Measurements from ENCODE around the gene FBN1. TPM values are rescaled to one million over a fixed set of nuclear protein-coding genes. Genes with fewer than 3 reads are reported as not detected.

FBN1 gene
- total and polyA plus RNA-seq, 8 donors: 83.1 to 144 (median 94.0) TPM

DNA sequence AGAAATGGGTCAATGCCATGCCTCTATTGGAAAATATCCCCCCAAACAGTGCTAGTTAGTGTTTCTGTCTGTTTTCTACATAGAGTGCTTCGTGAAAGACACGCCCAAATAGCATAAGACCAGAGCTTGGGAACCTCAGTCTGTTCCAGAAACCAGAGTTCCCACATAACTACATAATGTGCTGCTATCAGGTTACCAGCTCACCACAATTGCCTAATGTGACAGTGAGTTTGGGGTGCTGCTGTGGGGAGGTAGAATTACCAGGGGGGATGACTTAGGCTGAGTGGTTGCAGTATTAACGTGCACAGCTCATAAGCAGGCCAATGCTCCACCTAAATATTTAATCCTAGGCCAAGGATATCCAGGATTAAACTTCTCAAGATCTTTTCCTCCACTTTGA lies 275.0 kb downstream of the FBN1 start:
- DNase-seq (no peak), ATAC-seq (no peak)
- H3K36me3 ChIP-seq: no peaks in the 10 kb centered on the region
- TF ChIP-seq, protein P1, sequence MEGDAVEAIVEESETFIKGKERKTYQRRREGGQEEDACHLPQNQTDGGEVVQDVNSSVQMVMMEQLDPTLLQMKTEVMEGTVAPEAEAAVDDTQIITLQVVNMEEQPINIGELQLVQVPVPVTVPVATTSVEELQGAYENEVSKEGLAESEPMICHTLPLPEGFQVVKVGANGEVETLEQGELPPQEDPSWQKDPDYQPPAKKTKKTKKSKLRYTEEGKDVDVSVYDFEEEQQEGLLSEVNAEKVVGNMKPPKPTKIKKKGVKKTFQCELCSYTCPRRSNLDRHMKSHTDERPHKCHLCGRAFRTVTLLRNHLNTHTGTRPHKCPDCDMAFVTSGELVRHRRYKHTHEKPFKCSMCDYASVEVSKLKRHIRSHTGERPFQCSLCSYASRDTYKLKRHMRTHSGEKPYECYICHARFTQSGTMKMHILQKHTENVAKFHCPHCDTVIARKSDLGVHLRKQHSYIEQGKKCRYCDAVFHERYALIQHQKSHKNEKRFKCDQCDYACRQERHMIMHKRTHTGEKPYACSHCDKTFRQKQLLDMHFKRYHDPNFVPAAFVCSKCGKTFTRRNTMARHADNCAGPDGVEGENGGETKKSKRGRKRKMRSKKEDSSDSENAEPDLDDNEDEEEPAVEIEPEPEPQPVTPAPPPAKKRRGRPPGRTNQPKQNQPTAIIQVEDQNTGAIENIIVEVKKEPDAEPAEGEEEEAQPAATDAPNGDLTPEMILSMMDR (IDR thresholded peaks at IDR 0.05): no peak
- H3K27ac ChIP-seq: no peak overlapping the region
- H3K4me3 ChIP-seq: no peak overlapping the region
- intact Hi-C loops (cut with DNase I): no loop called here
- no peaks in the 10 kb centered on the region for H3K9me3 ChIP-seq
- H3K4me1 ChIP-seq: no peaks in the 10 kb centered on the region
- H3K27me3 ChIP-seq: no peaks in the 10 kb centered on the region

DNA sequence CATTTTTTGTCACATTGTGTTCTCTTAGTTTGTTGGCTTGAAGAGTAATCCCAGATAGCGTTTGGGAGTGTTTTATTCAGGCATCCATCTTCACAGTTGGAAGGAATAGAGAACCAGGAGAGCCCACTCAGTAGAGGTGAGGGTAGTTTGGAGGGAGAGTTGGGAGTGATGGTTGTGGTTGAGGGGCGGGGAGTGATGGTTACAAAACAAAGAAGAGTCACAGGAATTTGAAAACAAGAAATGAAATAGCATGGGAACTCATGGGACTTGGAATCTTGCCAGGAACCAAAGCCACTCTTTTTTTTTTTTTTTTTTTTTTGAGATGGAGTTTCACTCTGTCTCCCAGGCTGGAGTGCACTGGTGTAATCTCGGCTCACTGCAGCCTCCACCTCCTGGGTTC lies 278.0 kb downstream of the FBN1 start:
- Histone ChIP-seq H3K27me3 (no peaks in the 10 kb centered on the region), H3K4me1 (no peaks in the 10 kb centered on the region), H3K36me3 (no peaks in the 10 kb centered on the region), H3K27ac (no peak overlapping the region), H3K9me3 (no peaks in the 10 kb centered on the region), H3K4me3 (no peak overlapping the region)
- TF ChIP-seq, protein P1 (IDR thresholded peaks at IDR 0.05): no peak
- DNase-seq: no peak
- intact Hi-C loops (cut with DNase I): no loop called here
- ATAC-seq: no peak

DNA sequence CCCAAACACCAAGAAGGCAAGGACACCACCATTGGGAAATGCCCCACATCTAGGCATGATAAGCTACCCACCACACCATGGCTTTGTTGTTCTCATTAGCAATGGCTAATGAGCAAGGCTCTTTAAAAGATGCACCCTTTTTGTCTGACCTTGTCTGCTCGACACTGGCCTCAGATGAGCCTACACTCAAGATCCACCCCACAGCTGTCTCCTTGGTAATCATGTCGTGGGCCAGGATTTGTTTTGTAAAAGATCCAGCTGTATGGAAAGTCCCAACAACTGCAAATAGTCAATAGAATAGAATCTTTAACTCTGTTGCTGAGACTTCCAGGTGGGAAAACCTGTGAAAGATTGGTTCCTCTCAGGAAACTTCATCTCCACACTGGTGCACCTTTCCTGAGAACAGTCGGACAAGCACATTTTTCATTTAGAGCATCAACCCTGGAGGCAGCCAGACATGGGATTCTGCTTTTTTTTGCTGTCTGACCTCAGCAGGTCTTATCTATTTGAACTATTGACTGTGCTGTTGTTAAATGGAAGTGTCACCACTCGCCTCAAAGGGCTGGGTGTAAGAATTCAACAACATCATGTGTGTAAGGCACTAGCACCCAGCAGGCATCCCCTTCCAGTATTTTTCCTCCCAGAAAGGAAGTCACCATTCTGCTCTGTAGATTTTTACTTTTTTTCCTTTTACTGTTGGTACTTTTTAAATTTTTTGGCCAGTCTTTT lies 278.8 kb downstream of the FBN1 start:
- H3K9me3 ChIP-seq: no peaks in the 10 kb centered on the region
- H3K27ac ChIP-seq: no peak overlapping the region
- TF ChIP-seq, protein P1 (IDR thresholded peaks at IDR 0.05): no peak
- intact Hi-C loops (cut with DNase I): no loop called here
- no peaks in the 10 kb centered on the region for H3K36me3 ChIP-seq
- DNase-seq: no peak
- ATAC-seq: no peak
- no peaks in the 10 kb centered on the region for H3K27me3 ChIP-seq
- no peaks in the 10 kb centered on the region for H3K4me1 ChIP-seq
- no peak overlapping the region for H3K4me3 ChIP-seq

DNA sequence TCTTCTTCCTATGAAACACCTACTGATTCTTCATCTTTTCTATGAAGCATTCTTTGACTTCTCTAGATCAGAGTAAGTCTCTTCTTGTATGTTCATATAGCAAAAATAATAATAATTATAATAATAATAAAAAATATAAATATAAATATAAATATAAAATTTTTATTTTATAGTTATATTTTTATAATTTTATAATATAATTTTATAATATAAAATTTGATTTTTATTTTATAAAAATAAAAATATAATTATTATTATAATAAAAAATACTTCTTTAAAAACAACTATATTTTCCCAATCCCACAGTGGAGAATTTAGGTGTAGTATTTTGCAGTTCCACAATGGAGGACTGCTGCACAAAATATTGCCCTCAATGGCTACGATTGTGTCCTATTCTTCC lies 279.9 kb downstream of the FBN1 start:
- Histone ChIP-seq H3K27ac (no peak overlapping the region), H3K4me1 (no peaks in the 10 kb centered on the region), H3K36me3 (no peaks in the 10 kb centered on the region), H3K9me3 (no peaks in the 10 kb centered on the region), H3K27me3 (no peaks in the 10 kb centered on the region), H3K4me3 (no peak overlapping the region)
- DNase-seq (no peak), ATAC-seq (no peak)
- TF ChIP-seq, protein P1 (IDR thresholded peaks at IDR 0.05): no peak
- intact Hi-C loops (cut with DNase I): no loop called here

DNA sequence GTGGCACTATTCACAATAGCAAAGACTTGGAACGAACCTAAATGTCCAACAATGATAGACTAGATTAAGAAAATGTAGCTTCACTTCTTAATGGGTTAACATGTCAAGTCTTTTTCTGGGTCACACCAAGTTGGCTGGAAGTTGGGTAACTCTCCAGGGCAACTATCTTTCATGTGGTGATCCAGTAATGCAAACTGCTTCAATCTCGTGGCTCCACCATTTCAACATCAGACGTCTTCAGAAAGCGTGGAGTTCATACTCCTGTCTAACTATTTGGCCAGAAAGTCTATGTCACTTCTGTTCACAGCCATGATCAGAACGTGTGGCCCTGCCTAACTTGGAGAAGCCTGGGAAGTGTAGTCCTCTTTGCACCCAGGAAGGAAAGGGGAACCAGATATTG lies 282.0 kb downstream of the FBN1 start:
- intact Hi-C loops (cut with DNase I): loop anchor here in 1 of 2 donors (5.0 kb wide), 1 partner anchor 274 kb away; no protein-coding TSS in a partner anchor
- Histone ChIP-seq H3K4me3 (no peak overlapping the region), H3K27me3 (no peaks in the 10 kb centered on the region), H3K4me1 (peaks cover 0 to 6% of the 10 kb centered on the region in 2 donors), H3K36me3 (no peaks in the 10 kb centered on the region), H3K27ac (no peak overlapping the region), H3K9me3 (no peaks in the 10 kb centered on the region)
- no peak for ATAC-seq
- TF ChIP-seq, protein P1 (IDR thresholded peaks at IDR 0.05): no peak
- no peak for DNase-seq
